GM21526 (cell line): Measurements from ENCODE around the gene REXO5.

Source experiments
- ATAC-seq: cut with Tn5 transposase; IDR thresholded peaks from one replicate; pipeline ENCODE4 v1.9.1; 2021; ENCODE audit warnings: moderate library complexity; ENCODE audit not compliant: unreplicated experiment, low FRiP score

REXO5 gene

DNA sequence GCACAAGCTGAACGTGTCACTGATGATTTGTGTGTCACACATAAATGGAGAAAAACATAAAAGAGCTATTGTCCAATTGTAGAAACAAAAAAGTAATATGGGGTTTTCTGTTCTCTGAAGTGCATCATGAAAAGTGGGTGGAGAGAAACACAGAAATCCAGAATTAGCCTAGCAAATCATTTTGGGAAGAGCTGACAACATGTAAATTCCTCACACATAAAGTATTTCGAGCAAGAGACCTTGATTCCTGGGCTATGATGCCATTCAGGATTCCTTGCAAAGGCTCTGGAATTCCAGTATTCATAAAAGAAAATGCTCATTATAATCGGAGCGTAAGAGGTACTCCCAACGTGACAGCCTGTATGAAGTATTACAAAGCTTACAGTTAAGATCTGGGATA is 92.7 kb downstream of the REXO5 start:
- no peak for ATAC-seq
